GM18907 (cell line): ENCODE data around the gene TBC1D1.
"Not testable (repeated sequence)": the region's sequence is repeated elsewhere in the genome, so short reads cannot be mapped to it uniquely, and the experiment has no call there.

ENCODE experiments used
- ATAC-seq: cut with Tn5 transposase; IDR thresholded peaks from one replicate; pipeline ENCODE4 v1.9.1; 2021; ENCODE audit warnings: mild to moderate bottlenecking, moderate library complexity; ENCODE audit not compliant: unreplicated experiment

TBC1D1 gene

DNA sequence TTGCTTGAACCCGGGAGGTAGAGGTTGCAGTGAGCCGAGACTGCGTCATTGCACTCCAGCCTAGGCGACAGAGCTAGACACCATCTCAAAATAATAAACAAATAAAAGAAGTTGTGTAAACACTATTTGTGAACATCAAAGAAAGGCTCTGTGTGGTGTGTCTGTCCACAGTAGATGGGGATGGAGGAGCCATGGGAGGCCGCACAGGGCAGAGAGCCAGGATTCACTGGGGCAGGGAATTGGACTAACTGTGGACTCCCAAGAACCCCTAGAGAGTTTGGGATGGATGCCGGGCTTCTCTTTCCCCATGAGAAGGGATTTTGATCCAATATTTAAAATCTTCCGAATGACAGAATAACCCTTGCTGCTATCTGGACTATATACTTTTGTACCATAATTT is 26.5 kb downstream of the TBC1D1 start:
- no peak for ATAC-seq

DNA sequence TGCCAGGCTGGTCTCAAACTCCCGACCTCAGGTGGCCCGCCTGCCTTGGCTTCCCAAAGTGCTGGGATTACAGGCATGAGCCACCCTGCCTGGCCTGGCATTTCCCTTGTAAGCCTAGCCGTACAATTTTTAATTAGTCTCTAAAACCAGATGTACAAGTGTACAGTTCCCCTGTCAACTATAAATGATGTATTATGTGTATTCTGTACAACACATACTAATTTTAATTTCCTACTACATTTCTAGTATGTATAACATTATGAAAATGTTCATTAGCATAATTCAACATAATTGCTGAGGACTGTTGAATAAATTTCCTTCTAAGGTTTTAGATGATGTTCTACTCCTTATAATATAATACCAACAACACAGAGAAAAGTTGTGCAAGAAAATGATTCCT is 27.8 kb downstream of the TBC1D1 start:
- ATAC-seq = no peak

DNA sequence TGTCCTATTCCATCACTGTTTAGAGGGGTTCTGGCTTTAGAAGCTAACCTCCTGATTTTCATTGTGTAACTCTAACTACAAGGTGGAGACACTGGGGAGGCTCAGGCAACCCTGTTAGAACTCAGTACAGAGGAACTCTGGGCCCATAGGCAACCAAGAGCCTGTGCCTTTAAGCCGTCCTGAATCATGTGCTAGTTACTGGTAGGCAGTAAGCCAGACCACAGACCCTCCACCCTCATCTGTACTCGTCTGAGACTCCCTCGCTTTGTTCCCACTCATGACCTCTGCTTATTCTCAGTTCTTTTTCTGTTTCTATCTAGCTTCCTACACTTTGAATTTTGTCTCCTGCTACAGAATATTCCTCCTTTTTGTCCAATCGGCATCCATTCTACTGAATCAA is 31.4 kb downstream of the TBC1D1 start:
- ATAC-seq = no peak

DNA sequence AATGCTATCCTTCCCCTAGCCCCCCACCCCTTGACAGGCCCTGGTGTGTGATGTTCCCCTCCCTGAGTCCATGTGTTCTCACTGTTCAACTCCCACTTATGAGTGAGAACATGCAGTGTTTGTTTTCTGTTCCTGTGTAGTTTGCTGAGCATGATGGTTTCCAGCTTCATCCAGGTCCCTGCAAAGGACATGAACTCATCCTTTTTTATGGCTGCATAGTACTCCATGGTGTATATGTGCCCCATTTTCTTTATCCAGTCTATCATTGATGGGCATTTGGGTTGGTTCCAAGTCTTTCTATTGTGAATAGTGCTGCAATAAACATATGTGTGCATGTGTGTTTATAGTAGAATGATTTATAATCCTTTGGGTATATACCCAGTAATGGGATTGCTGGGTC is 32.2 kb downstream of the TBC1D1 start:
- ATAC-seq = not testable (repeated sequence)

DNA sequence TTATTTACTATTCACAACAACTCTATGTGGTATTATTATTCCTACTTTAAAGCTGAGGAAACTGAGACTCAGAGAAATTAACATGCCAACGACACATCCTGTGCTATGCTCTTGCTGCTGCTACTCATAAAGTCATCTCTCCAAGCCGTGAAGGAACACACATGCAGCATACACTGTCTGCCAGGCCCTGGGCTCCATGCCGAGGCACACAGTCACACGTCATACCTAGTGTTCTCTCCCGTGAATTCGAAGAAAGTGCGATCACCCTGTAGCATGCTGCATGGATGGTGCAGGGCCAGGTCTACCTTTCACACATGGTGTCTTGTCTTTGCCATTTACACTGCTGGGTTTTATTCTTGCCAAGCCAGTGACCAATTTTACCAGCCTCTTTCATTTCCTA is 34.1 kb downstream of the TBC1D1 start:
- no peak for ATAC-seq

DNA sequence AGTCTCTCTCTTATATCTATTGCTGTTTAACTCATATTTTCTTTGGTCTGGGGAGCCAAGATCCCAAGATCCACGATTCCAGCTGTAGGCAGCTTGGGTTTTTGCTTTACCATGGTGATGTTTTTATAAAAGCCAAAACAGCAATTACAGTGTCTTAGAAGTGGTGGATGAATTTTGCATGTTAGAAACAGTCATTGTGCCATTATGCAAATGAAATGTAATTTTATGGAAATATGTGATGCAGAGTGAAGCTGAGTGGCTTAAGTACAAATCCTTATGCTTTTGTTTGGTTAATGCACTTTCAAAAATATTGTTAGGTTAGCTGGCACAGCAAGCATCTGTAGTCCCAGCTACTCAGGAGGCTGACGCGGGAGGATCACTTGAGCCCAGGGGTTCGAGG is 36.5 kb downstream of the TBC1D1 start:
- no peak for ATAC-seq

DNA sequence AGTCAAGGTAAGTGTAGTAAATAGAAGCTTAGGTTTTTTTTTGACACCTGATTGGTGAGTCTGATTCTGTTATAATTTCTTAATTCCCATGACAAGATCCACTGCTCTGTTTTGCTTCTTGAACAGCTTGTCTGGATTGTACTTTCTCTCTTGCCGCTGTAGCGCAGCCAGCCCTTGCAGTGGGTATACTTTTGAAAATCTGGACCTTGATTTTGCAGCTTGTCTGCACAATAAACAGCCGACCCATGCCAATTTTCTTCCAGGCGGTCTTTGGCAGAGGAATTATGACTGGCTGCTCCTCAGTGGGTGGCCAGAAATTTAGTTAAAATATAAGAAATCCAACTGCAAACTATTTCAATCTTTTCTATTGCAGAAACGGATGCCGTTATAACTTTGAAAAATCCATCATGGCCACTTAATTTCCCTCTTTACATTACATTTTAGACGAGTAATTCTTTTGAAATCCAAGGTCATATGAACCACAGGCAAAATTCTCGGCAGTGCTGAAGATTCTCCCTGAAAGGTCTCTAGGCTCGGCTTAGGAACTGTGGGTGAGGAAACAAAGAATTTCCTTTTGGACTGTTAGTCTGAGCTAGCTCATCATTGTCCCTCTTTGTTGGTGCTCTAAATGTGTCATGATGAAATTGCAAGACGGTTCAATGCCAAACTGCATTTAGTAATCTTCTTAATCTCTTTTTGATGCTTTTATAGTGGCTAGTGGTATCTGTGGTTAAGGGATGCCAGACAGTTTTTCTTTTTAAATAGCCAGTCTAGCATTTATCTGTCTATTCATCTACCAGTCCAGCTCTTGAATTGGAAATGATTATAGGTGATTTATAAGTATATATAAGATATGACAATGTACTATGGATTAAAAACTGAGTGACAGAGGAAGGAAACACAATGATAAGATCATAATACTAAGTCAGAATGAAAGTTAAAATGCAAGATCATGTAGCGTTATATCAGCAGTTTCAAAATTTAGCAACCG is 37.8 kb downstream of the TBC1D1 start:
- ATAC-seq = no peak

DNA sequence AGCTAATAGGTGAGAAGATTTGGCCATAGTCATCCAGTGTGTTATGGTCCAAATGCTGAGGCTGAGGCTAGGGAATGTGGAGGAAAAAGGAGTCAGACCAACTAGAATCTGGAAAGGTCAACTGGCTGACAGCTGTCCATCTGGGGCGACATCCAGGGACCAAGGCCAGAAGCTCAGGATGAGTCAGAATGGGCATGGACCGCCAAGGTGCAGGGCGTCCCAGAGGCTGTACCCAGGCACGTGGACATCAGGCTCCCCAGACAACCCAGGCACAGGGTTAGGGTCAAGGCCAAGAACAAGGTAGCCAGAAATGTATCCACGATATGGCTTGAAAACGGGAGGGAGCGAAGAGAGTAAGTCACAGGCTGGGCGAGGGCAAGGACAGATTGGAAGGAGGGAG is 43.2 kb downstream of the TBC1D1 start:
- ATAC-seq = no peak

DNA sequence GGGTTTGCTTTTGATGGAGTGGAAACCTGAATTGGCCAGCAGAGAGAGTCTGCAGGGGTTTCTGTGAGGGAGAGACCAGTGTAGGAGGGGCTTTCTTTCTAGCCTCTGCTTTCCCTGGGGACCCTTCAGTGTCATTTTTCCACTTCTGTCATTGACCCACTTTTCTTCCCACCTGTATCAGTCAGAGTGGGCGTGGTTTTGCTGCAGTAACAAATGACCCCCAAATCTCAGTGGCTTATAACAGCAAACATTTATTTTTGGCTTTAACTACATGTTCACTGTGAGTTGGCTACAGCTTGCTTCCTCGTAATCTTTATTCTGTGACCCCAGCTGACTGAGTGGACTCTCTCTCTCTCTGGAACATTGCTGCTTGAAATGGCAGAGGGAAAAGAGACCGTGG is 43.7 kb downstream of the TBC1D1 start:
- no peak for ATAC-seq

DNA sequence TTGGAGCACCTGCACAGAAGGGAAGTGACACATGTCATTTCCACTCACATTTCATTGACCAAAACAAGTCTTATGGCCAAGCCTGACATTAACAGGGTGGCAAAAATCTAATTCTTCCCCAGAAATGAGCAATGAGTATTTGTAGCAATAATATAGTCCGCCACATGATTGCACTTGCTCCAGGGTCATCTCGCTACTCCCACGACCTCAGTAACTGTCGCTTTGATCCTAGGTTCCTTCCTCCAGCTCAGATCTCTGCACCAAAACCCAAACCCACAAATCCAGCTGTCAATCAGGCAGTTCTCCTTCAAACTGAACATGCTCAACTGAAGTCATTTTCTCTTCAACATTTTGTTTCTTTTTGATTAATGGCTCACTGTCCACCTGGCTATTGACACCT is 44.1 kb downstream of the TBC1D1 start:
- no peak for ATAC-seq

DNA sequence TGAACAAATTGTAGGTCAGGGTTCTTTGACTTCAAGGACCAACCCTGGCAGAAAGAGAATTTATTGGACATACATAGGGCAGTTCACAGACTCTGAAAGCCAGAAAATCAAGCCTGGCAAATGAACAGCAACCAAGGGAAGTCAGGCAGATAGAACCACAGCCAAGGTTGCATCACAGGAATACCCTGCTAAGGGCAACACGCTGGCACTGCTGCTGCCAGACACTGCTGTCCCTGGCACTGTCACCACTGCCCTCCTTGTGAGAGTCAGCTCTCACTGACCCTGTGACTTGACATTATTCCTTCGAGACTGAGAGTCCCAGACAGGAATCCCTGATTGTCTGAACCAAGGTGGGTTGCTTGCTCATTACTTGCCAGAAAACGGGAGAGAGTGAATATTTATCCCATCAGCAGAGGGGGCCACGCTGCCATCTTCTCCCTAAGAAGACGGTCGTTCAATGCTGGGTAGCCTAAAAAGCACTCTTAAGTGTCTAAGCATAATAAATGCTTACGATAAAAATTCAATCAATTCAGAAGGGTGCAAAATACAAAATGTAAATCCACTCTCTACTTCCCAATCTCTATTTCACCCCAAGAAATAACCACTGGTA is 46.1 kb downstream of the TBC1D1 start:
- no peak for ATAC-seq

DNA sequence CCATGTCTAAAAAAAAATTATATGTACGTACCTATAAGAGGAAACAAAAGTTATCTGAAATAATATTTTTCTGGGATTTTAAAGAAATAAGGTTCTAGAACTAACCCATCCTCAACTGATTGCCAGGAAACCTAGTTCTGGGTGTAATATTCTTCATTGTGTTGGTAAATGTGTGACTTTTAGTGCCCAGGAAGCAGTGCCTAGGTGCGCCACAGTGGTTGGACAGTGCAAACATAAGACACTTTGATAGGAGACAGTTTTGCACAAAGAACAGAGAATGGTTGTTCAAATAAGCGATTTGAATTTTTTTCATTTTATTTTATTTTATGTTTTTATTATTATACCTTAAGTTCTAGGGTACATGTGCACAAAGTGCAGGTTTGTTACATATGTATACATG is 47.3 kb downstream of the TBC1D1 start:
- ATAC-seq = no peak

DNA sequence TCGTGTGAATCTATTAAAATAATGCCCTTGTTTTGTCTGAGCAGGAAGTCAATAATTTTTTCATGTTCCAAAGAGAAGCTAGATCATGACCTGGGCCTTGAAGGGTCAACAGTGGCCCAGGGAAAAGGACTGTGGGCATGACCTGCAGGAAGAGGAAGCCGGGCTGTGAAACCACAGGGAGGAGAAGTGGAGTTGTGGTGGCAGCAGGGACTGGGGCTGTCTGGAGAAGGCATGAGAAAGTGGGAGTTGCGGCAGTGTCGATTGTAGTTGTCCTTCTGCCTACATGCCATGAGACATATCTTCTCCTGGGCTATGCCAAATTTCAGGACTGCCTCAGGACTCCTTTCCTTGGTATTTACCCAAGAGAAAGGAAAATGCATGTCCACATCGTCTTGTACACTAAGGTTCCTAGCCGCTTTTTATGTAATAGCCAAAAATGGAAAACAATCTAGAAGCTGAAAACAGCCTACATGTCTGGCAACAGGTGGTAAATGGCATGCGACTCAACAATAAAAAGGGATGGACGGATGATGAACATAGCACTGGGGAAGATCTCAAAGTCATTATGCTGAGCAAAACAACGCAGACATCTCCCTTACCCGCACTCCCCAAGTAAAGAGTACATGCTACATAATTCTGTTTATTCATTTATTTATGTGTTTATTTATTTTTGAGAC is 55.8 kb downstream of the TBC1D1 start:
- no peak for ATAC-seq

DNA sequence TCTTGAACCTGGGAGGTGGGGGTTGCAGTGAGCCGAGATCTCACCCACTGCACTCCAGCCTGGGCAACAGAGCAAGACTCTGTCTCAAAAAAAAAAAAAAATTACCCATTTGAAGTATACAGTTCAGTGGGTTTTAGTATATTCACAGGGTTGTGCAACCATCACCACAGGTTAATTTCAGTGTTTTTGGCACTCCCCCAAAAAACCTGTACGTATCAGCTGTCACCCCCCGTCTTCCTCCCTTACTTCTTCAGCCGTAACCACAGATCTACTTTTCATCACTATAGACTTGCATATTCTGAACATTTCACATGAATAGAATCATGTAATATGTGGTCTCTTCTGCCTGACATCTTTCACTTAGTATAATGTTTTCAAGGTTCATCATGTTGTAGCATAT is 57.7 kb downstream of the TBC1D1 start:
- peak; percentile 53 for ATAC-seq

DNA sequence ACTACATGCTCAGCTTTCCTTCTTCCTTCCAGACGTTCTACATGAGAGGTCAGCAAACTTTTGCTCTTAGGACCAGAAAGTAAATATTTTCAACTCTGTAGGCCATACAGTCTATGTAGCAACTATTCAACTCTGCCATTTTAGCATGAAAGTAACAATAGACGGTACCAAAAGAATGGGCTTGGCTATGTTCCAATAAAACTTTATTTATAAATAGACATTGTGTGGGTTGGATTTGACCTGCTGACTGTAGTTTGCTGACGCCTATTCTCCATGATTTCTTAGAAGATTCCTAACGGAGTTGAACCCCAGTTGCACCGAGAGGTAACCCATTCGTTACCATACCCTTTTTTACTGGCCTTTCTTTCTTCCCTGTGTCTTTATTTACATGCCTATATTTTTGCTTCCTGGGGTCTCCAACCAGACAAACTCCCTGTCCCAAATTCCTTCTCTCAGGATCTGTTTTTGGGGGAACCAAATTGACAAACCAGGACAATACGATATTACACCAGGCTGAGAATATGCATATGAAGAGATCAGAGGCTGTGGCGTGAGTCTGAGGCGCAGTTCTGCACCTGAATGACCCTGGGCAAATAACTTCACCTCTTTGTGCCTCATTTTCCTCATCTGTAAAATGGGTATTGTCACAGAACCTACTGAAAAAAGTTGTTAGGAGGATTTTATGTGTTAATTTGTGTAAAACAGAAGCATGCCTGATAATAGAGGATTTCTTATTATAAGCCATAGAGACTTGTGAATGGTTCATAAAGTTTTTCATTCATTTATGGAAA is 58.9 kb downstream of the TBC1D1 start:
- no peak for ATAC-seq

DNA sequence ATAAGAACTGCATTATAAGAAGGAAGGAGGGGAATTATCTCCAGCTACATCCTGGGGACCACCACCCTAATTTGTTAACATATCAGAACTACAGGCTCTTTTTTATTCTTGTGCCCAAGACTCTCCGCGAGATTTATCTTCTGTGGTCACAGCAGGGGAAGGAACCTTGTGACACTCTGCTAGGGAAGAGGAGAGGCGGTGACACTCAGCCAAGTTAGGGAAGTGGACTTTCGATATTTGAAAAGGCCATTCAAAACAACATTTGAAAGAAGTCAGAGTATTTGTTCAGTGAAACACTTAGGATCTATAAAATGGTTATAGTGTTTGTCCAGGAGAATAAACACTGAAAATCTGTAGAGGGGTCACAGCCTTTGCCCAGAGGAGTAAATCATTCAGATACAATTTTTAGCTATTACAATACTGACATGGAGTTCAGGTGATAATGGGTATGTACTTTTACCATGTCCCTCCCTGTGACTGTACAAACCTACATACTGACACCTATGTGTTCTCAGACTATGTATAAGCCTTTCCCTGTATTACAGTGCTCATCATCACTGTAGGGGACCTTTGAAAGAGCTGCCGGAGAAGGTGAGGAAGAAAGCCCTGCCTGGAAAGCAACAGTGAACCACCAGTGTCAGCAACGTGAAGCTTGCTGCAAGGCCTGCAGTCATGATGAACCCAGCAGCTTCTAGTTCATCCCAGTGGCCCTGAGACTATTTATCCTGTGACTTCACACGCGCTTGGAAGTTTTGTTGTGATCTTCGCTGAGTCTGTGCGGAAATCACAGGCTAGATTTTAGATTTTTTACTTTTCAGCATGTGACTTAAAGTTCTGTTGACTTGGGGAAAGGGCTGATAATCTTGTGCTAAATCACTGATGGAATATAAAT is 60.8 kb downstream of the TBC1D1 start:
- no peak for ATAC-seq

DNA sequence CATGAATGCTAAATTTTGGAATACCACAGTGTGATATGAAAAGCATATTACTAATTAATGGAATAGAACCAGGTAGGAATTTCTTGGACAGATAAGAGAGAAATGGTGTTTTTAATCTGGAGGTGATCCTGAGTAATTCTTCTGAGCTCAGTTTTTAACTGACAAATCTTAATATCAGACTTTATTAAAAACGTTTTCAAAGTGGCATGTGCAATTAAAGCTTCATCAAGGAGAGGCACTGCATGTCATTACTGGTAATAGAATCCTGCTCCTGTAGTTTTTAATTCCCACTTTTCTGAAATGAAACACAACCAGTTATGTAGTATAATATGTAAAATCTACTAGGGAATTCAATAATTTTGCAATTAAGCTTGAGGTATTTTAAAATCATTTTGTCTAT is 62.3 kb downstream of the TBC1D1 start:
- no peak for ATAC-seq

DNA sequence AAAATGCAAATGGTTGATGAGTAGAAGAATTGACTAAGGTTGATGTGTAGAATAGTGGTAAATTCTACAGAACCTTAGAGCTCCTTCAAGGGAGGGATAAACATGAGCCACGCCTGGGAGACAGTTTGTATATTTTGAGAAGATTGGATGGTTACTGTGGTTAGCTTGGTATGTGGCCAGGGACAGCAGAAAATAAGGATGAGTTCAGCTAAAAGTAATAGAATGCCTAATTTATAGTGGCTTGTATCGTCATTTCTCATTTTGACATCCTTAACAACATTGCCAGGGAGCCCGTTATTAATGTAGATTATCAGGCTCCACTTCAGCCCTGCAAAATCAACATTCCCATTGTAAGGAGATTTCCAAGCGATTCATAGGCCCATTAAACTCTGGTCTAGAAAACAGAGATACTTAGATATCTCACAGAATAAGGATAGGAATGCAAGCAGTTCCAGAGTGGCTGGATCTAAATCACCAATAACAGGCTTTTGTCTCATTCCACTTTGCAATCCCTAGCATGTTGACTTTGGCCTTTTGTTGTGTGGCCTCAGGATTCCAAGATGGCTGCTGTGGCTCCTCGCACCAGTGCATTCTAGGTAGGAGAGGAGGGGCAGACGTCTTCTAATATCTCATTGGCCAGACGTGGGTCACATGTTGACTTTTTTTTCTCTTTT is 62.9 kb downstream of the TBC1D1 start:
- no peak for ATAC-seq

DNA sequence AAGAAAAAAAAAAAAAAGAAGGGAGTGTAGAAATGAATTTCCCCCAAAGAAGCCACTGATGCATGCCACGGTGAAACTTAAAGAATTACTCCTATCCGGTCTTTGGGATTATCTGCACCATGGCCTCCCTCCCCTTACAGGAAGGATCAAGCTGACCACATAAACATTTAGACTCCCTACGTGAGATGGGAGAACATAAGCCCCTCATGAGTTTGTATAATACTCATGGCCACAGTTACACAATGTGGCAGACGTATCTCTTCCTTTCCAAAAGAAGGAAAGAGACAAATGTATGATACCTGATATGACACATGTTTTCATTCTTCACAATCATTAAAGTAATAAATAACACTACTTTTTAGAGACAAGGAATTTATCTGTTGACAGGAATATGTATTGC is 66.1 kb downstream of the TBC1D1 start:
- ATAC-seq = no peak

DNA sequence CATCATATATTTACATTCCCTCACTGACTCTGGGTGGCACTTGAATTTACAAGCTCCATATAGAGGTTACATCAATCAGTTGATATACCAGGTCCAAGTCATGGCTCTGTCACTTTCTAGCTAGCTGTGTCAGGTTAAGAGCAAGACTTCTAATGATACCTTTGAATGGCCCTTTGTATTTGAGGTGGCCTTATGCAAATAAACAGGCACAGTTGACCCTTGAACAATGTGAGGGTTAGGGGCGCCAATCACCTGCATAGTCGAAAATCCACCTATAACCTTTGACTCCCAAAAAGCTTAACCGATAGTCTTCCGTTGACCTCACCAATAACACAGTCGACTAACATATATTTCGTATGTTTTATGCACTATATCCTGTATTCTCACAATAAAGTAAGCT is 68.0 kb downstream of the TBC1D1 start:
- no peak for ATAC-seq
